A673 (cell line): ENCODE data around the gene DPH1. TPM values are rescaled to one million over a fixed set of nuclear protein-coding genes. Genes with fewer than 3 reads are reported as not detected.

Experiments
- BruUV-seq: library from RNA; stranded (reverse); fragments of 400-500 nt; replicated peaks from 2 replicates; lab custom pipeline; 2021; lab: Mats Ljungman, UMichigan
- CTCF ChIA-PET: fragments of 300-600 bp; sonication (Branson Sonifier 250); formaldehyde crosslinking; loops from one replicate; lab custom pipeline; 2022; ENCODE audit warnings: antibody characterized with exemption; lab: Charles Lee
- POLR2A ChIA-PET: fragments of 300-600 bp; sonication (Branson Sonifier 250); formaldehyde crosslinking; loops from one replicate; lab custom pipeline; 2022; ENCODE audit warnings: antibody characterized with exemption; ENCODE audit not compliant: low non-redundant PET; lab: Charles Lee
- DNase-seq: peaks from one replicate; pipeline ENCODE4 v3.0.0-alpha.2; 2015; ENCODE audit warnings: low spot score
- H3K27ac ChIP-seq: fragments of 200-600 bp; sonication (generic); 2 replicates; pipeline ENCODE4 v1.5.1; 2016; ENCODE audit warnings: mixed run types, low read depth, mild to moderate bottlenecking, mixed read lengths, antibody characterized with exemption, low read length; ENCODE audit not compliant: poor library complexity, severe bottlenecking
- H3K27me3 ChIP-seq: fragments of 200-600 bp; sonication (generic); replicated peaks from 2 replicates; pipeline ENCODE4 v1.6.1; 2017; ENCODE audit warnings: mixed run types, low read depth, mild to moderate bottlenecking, mixed read lengths, antibody characterized with exemption, low read length; ENCODE audit not compliant: insufficient read depth, poor library complexity
- H3K36me3 ChIP-seq: fragments of 200-600 bp; sonication (generic); 2 replicates; pipeline ENCODE4 v1.6.1; 2016; ENCODE audit warnings: mixed run types, mild to moderate bottlenecking, mixed read lengths, antibody characterized with exemption, low read length; ENCODE audit not compliant: insufficient read depth, poor library complexity, severe bottlenecking
- H3K4me1 ChIP-seq: fragments of 200-600 bp; sonication (generic); 2 replicates; pipeline ENCODE4 v1.6.1; 2017; ENCODE audit warnings: mixed run types, mild to moderate bottlenecking, mixed read lengths, antibody characterized with exemption, low read length; ENCODE audit not compliant: insufficient read depth, poor library complexity, severe bottlenecking
- H3K4me3 ChIP-seq: fragments of 200-600 bp; sonication (generic); 2 replicates; pipeline ENCODE4 v1.5.1; 2016; ENCODE audit warnings: low read depth, mixed run types, mild to moderate bottlenecking, mixed read lengths, low read length; ENCODE audit not compliant: poor library complexity, severe bottlenecking
- H3K9me3 ChIP-seq: fragments of 200-600 bp; sonication (generic); 2 replicates; pipeline ENCODE4 v1.6.1; 2016; ENCODE audit warnings: mixed run types, low read depth, mild to moderate bottlenecking, mixed read lengths, antibody characterized with exemption, low read length; ENCODE audit not compliant: poor library complexity, severe bottlenecking
- EZH2 ChIP-seq: fragments of 200-600 bp; sonication (generic); IDR thresholded peaks from 2 replicates; pipeline ENCODE4 v1.6.1; 2017; ENCODE audit warnings: borderline replicate concordance, low read depth, mild to moderate bottlenecking, mixed read lengths, antibody characterized with exemption, low read length; ENCODE audit not compliant: poor library complexity, severe bottlenecking
- intact Hi-C: fragments of 100-400 bp; cut with micrococcal nuclease; formaldehyde crosslinking; loops from one replicate; pipeline ENCODE4 v1.10.0; 2022; ENCODE audit not compliant: unreplicated experiment
- total RNA-seq: library from RNA; stranded (reverse); gene quantifications from 2 replicates; pipeline ENCODE4 v1.2.3, GENCODE V29; 2021
- TF ChIP-seq, protein P1 (sequence below): fragments of 300-800, 200-600 bp; sonication (generic); conservative IDR thresholded peaks from 2 replicates; pipeline ENCODE4 v1.5.1; 2017; ENCODE audit warnings: low read depth, mild to moderate bottlenecking, antibody characterized with exemption, low read length, moderate library complexity, mixed read lengths

DPH1 gene
- total RNA-seq, 1 experiment from 2014 or later = 51.1 TPM

DNA sequence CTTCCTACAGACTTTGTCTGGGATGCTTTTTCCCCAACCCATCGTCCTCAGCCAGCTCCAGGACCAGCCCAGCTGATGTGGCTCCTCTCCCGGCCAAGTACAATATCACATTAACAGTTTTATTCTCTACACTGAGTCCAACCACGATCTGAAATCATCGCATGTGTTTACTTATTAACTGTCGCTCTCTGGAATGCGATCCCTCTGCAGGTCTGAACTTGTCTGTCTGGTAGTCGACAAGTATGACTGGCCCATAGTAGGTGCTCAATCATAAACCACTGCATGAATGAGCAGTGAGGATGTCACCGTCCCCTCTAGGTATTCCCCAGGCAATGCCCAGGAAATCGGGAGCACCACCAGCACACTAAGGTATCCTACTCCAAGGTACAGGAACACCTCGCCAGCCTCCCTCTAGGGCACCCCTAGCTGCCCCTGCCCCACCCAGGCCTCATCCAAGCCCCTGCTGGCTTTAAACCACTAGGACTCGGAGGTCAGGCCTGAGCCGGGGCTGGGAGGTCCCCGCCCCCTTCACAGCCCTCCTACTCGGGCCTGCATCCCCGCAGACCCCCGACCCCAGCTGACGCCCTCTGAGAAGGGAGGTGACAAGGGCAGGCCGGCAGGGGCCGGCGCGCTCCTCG, 32.5 kb upstream of the DPH1 start:
- peaks cover 5% of the 10 kb centered on the region for H3K4me1 ChIP-seq
- H3K27me3 ChIP-seq = no peaks in the 10 kb centered on the region
- no peak for TF ChIP-seq EZH2
- TF ChIP-seq, protein P1, sequence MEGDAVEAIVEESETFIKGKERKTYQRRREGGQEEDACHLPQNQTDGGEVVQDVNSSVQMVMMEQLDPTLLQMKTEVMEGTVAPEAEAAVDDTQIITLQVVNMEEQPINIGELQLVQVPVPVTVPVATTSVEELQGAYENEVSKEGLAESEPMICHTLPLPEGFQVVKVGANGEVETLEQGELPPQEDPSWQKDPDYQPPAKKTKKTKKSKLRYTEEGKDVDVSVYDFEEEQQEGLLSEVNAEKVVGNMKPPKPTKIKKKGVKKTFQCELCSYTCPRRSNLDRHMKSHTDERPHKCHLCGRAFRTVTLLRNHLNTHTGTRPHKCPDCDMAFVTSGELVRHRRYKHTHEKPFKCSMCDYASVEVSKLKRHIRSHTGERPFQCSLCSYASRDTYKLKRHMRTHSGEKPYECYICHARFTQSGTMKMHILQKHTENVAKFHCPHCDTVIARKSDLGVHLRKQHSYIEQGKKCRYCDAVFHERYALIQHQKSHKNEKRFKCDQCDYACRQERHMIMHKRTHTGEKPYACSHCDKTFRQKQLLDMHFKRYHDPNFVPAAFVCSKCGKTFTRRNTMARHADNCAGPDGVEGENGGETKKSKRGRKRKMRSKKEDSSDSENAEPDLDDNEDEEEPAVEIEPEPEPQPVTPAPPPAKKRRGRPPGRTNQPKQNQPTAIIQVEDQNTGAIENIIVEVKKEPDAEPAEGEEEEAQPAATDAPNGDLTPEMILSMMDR = no peak
- no peaks in the 10 kb centered on the region for H3K36me3 ChIP-seq
- ChIA-PET POLR2A (no interaction called here), CTCF (interaction anchor here (0.7 kb wide), 1 partner anchor 249 kb away, joined by 3 read pairs; no protein-coding TSS in a partner anchor)
- intact Hi-C loops = no loop called here
- BruUV-seq = no TSS peak
- no peak for DNase-seq
- no peaks in the 10 kb centered on the region for H3K9me3 ChIP-seq
- no peak overlapping the region for H3K27ac ChIP-seq
- no peak overlapping the region for H3K4me3 ChIP-seq

DNA sequence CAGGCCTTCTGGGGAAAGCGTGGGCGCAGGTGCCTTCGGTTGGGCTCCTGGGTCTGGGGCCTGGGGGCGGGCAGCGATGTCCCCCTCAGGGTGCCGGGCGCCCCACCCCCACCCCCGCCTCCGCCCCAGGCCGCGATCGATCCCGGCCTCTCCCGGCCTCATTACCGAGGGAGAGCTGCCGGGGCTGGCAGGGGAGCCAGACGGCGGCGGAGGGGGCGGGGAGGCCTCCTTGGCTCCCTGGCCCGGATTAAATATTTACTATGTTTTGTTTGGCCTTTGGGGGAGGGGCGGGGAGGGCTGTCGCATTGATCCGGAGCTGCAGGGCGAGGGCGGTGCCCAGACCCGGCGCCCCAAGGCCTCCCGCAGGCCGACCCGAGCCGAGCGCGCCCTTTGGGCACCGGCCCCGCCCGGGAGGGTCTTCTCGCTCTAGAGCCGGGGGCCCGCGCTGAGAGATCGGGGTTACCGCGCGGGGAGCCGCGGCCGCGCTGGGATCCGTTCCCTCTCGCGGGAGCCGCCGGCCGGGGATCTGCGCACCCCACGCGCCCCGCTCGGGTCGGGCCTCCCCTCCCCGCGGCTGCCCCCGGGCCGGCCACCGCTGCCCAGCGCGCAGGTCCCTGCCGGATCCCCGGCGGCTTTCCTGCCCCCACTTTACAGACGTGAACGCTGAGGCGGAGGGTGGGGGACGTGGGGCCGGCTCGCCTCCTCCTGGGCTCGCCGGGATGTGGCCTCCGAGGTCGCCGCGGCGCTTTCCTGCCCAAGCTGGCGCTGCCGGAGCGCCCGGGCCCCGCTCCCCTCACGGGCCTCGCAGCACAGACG, 31.8 kb upstream of the DPH1 start:
- H3K4me1 ChIP-seq = peaks cover 11% of the 10 kb centered on the region
- CTCF ChIA-PET = interaction anchor here (0.6 kb wide), 1 partner anchor 22 kb away, joined by 4 read pairs; no protein-coding TSS in a partner anchor
- H3K4me3 ChIP-seq = peak overlapping the region; percentile 34
- BruUV-seq = no TSS peak
- H3K27me3 ChIP-seq = no peaks in the 10 kb centered on the region
- no peak for TF ChIP-seq EZH2
- TF ChIP-seq, protein P1 = no peak
- DNase-seq = no peak
- H3K36me3 ChIP-seq = no peaks in the 10 kb centered on the region
- intact Hi-C loops = no loop called here
- H3K27ac ChIP-seq = no peak overlapping the region
- H3K9me3 ChIP-seq = no peaks in the 10 kb centered on the region
- POLR2A ChIA-PET = no interaction called here

DNA sequence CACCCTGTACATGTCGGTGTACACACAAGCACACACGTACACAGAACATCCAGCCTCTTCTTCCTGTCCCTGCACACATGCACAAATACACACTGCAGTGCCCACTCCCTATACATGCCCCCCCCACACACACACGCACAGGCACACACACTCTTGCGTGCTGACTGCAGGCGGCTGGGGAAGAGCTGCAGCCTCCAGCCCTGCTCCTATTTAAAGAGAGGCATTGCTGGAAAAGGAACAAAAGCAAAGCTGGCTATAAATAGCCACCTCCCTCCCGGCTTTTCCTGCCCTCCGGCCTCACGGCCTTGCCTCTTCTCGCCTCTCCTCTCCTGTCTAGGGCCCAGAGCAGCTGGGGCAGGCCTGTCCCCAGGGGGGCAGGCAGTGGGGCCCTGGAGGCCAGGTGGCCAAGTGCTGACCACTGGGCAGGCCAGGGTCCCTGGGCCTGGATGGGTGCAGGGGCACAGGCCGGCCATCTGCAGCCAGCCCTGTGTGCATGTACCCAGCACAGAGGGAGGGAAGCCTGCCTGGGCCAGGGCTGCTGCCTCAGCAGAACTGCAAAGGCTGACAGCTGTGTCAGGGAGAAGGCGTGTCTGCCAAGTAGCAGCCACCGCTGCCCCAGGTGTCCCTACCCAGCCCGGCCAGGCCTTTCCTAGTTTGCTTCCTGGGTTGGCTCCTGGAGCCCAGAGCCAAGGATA, 30.2 kb upstream of the DPH1 start:
- no TSS peak for BruUV-seq
- H3K27me3 ChIP-seq = no peaks in the 10 kb centered on the region
- no peak overlapping the region for H3K27ac ChIP-seq
- H3K4me3 ChIP-seq = no peak overlapping the region
- no peak for DNase-seq
- TF ChIP-seq, protein P1 = no peak
- TF ChIP-seq EZH2 = no peak
- H3K4me1 ChIP-seq = peaks cover 11% of the 10 kb centered on the region
- H3K9me3 ChIP-seq = no peaks in the 10 kb centered on the region
- no peaks in the 10 kb centered on the region for H3K36me3 ChIP-seq
- CTCF ChIA-PET = no interaction called here
- POLR2A ChIA-PET = interaction anchor here (0.6 kb wide), 1 partner anchor 226 kb away, joined by 3 read pairs; no protein-coding TSS in a partner anchor
- intact Hi-C loops = no loop called here
